GM12872 (cell line): ENCODE results near the gene CFAP410.

ENCODE experiments used
- CTCF ChIP-seq: IDR thresholded peaks from 3 replicates; pipeline ENCODE4 v1.5.1; 2011; ENCODE audit warnings: low read depth, mild to moderate bottlenecking, low read length, moderate library complexity; ENCODE audit not compliant: insufficient read depth

Gene CFAP410

GRCh38 chr21:44325386-44326271 lies 13.6 kb downstream of the CFAP410 start:
- TF ChIP-seq CTCF: no peak

GRCh38 chr21:44324854-44325107 lies 14.4 kb downstream of the CFAP410 start:
- no peak for TF ChIP-seq CTCF

- no peak for TF ChIP-seq CTCF
These were observed 14.9 kb downstream of the CFAP410 start for GRCh38 chr21:44324106-44324853.

GRCh38 chr21:44323591-44323990 lies 15.6 kb downstream of the CFAP410 start:
- TF ChIP-seq CTCF: no peak

- no peak for TF ChIP-seq CTCF
These were observed 16.4 kb downstream of the CFAP410 start for GRCh38 chr21:44322621-44323325.

- TF ChIP-seq CTCF: no peak
These were observed 17.2 kb downstream of the CFAP410 start for GRCh38 chr21:44321846-44322450.

GRCh38 chr21:44320847-44321246 lies 18.3 kb downstream of the CFAP410 start:
- no peak for TF ChIP-seq CTCF
